GM21367 (cell line): ENCODE results near the gene MAP3K10.

Experiments
- ATAC-seq: cut with Tn5 transposase; IDR thresholded peaks from one replicate; pipeline ENCODE4 v1.9.1; 2021; ENCODE audit not compliant: unreplicated experiment

The MAP3K10 gene

GRCh38 chr19:40232949-40233810 lies 42.0 kb downstream of the MAP3K10 start:
- no peak for ATAC-seq

DNA sequence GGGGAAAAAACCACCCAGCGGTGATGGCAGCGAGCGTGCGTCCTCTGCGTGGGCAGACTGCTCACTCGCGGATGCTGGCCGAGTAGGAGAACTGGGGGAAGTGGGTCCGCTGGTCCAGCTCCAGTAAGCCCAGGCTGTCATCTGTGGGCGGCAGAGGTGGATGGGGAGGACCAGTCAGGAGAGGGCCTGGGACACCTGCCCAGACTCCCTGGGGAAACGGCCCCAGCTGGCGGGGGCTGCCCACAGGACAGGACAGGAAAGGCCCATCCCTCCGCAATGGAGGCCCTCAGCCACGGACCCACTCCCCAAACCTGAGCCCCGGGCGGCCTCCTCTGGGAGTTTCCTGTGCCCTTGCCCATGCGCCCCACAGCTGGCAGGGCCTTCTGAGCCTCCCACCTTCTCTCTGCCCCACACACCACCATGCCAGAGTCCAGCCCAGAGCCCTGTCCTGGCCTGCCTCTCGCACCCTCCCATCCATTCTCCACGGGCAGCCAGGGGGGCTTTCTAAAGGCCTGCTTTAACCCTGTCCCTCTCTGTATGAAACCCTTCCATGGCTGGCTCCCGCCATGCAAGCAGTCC lies 42.7 kb downstream of the MAP3K10 start:
- no peak for ATAC-seq

- no peak for ATAC-seq
Measured at GRCh38 chr19:40234429-40235237, 43.4 kb downstream of the MAP3K10 start.

- ATAC-seq: no peak
Measured at GRCh38 chr19:40235238-40236025, 44.2 kb downstream of the MAP3K10 start.

DNA sequence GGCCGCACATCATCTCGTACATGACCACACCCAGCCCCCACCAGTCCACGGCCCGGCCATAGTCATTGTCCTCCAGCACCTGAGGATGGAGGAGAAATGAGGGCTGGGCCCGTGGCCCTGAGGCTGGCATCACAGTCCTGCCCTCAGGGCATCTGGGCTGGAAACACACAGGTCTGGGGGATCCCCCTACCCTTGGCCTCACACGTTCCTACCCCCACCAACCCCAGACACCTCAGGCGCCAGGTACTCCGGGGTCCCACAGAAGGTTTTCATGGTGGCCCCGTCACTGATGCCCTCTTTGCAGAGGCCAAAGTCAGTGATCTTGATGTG lies 44.8 kb downstream of the MAP3K10 start:
- ATAC-seq: no peak

- no peak for ATAC-seq
Measured at GRCh38 chr19:40236366-40236765, 45.1 kb downstream of the MAP3K10 start.

GRCh38 chr19:40237791-40238190 lies 46.6 kb downstream of the MAP3K10 start:
- ATAC-seq: no peak

GRCh38 chr19:40238775-40239174 lies 47.5 kb downstream of the MAP3K10 start:
- ATAC-seq: no peak

DNA sequence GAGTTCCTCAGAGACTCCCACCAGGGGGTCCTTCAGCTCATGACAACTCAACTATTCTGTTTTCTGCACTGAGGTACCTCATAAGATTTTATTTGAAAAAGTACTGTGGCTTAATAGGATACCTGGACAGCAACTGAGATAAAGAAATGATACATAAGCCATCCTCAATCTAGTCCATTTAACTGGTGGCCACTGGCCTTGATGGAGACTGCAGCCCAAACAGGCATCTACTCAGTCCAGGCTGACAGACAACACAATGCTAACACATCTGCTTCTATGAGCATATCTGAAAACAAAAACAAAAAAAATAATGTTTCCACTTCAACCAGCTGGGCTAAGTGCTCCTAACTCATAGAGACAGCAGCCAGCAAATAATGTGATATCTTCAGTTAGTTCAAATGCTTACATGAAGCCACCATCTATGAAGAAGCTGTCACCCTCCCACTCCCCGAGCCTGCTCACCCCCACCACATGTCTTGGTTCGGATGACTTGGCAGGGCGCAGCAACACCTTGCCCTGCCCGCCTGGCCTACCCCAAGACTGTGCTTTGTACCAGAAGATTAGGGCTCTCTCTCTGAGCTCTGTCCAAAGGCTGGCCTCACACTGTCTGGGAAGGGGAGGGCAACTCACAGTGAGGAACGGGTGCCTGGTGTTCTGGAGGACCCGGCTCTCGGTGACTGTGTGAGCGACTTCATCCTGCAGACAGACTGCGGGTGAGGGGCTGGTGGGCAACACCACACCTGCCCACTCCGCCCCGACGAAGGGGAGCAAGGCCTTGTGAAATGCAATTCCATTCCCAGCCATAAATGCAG lies 48.4 kb downstream of the MAP3K10 start:
- ATAC-seq: no peak

DNA sequence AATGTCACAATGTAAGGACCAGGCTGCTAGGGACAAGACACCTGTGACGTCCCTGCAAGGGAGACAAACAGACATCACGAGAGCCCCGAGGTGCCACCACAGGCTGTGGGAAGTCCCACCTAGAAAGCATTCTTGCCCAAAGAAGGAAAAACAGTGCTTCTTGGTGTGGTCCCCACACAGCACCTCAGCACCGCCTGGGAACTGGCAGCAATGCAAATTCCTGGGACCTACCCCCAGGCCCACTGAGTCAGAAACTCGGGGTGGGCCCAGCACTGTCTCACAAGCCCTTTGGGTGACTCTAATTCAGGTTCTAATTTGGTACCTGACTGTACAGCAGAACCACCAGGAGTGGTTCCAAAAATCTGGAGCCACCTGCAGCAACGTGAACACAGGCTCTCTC lies 49.1 kb downstream of the MAP3K10 start:
- no peak for ATAC-seq

GRCh38 chr19:40241125-40241808 lies 50.0 kb downstream of the MAP3K10 start:
- no peak for ATAC-seq

- ATAC-seq: no peak
Measured at GRCh38 chr19:40241809-40242384, 50.7 kb downstream of the MAP3K10 start.

DNA sequence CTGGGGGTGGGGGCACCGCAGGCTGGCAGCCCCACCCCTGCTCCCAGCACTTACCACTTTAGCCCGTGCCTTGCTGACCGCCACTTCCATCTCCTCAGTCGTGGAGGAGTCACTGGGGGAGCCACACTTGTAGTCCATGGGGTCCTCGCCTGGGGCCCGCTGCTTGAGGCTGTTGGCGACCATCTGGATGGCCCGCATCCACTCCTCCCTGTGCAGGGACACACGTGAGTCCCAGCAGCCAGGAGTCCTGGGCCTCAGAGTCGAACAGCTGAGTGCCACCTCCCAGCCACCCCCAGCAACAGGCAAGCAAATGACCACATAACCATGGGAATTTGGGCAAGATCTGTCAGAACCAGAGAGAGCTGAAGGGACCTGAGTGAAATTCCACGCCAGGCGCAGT lies 51.3 kb downstream of the MAP3K10 start:
- no peak for ATAC-seq

DNA sequence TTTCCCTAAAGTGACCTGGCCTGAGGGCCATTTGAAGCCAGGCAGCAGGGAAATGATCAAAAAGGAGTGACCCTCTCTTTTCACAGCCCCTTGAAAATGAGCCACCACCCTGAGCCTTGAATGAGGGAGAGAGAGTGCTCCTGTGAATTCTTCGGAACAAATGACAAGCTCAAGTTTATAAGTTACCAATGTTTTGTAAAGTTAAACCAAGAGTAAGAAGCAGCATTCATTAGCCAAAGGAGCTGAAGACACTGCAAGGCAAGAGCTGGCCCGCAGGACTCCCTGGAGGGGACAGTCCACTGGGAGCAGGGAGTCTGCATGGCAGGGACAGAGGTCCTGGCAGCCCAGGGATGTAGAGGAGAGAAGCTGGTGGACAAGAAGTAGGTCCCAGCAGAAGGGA lies 52.0 kb downstream of the MAP3K10 start:
- ATAC-seq: no peak

DNA sequence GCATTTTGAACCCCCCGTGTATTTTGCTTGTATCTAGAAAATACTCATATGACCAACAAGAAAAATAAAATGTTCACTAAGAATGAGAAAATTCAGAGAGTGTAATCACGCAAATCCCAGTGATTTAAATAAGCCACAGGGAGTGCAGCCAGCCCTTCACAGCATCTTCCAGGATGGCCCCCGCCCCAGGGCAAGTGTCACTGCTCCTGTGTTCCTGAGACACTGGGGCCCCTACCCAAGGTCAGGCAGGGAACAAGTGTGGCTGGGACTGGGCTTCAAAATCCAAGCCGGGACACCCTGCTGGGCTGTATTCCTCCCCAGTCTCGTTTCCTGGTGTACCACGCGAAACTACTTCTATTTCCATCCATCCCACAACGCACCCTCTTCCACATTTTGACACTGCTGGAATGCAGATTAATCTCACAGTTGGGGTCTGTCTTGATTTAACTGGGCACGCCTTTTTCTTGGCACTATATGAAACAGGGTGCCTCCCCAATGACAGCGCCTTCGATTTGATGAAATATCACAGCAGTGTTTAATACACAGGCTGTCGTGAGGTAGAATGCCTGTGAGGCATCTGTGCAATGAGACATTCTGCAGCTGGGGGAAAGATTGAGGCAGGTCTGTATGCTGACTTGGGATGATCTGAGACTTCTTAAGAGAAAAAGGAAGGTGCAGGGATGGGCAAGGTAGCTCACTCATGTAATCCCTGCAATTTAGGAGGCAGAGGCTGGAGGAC lies 53.5 kb downstream of the MAP3K10 start:
- no peak for ATAC-seq

DNA sequence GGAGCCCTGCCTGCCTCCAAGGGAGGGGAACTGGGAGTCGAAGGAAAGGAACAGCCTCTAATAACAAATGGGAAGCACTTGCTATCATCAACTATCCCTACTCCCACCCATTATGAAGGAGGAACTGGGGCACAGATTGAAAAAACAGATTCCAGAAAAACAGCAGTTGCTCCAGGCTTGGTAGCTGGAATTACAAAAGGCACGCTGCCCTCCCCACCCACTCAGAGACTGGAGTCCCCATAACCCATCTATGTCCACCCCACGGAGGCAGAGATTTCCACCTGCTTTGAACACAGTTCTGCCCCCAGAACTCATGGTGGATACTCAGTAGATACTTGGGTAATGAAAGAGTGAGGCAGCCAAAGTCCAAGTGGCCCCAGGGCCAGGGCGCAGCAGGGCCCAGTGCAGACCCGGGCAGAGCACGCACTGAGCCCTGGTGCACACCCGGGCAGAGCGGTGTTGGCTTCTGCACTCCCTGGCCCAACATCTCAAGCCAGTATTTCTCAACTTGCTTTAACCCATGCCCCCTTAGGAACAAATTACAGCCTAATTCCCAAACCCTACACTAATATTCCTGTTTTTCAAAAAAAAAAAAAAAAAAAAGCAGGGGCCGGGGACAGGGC lies 54.4 kb downstream of the MAP3K10 start:
- ATAC-seq: no peak

DNA sequence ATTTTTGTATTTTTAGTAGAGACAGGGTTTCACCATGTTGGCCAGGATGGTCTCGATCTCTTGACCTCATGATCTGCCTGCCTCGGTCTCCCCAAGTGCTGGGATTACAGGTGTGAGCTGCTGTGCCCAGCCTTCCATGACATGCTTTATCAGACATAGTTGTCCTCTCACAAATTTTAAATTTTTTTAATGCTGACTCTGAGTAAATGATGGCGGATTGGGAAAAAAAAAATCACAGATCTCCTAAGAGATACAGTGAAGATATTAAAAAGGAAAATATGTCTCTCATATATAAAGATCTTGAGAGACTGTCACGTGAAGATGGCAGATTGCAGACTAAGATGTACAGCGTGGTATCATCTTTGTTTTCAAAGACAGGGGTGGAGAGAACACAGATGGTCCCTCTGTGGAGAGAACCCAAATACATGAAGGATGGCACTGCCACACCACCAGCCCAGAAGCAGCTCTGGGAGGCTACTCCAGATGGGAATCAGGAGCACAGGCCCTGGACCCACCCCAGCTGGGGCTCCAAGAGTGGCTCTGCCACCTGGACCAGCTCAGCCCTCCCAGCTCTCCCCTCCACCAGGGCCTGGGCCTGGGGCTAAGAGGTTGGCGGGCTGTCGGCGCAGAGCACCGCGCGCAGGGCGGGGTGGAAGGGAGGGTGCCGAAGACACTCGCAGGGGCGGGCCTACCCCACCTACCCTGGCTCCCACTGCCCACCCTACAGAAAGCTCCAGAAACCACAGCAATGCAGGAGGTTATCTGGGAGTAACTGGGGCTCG lies 55.3 kb downstream of the MAP3K10 start:
- ATAC-seq: no peak

DNA sequence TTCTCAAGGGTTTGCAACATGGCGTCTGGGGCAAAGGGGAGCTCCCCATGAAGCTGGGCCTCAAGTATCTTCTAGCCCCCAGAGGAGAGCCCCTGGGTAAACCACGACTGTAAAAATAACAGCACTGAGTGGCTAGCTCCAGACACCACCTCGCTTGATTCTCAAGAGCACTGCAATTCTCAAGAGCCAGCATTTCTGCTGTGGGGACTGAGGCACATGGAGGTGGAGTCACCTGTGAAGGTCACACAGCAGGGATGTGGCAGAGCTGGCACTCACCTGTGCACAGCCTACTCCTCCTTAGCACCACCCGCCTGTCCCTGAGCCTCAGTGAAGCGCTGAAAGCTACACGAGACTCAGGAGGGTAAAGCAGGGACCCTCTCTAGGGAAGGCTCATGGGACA lies 56.0 kb downstream of the MAP3K10 start:
- ATAC-seq: no peak
